DMS 273 (cell line): ENCODE measurements around the gene SLC1A3.

Experiments
- DNase-seq: peaks from one replicate; lab custom pipeline; 2025; ENCODE audit not compliant: unreplicated experiment; lab: John Stamatoyannopoulos, UW

Gene SLC1A3

GRCh38 chr5:36599986-36600779 lies 6.2 kb upstream of the SLC1A3 start:
- no peak for DNase-seq

- no peak for DNase-seq
These were observed 5.4 kb upstream of the SLC1A3 start for GRCh38 chr5:36600917-36601527.

- DNase-seq: peak; percentile 33
These were observed 3.6 kb upstream of the SLC1A3 start for GRCh38 chr5:36602704-36603321.

- no peak for DNase-seq
These were observed 1.2 kb upstream of the SLC1A3 start for GRCh38 chr5:36605241-36605640.

GRCh38 chr5:36606036-36606427 lies 374 bp upstream of the SLC1A3 start:
- DNase-seq: no peak

- DNase-seq: peak; percentile 86
These were observed 737 bp downstream of the SLC1A3 start for GRCh38 chr5:36607114-36607571.

- DNase-seq: peak; percentile 58
These were observed 1.7 kb downstream of the SLC1A3 start for GRCh38 chr5:36607838-36608783.

- DNase-seq: no peak
These were observed 4.2 kb downstream of the SLC1A3 start for GRCh38 chr5:36610621-36611020.

- no peak for DNase-seq
These were observed 5.3 kb downstream of the SLC1A3 start for GRCh38 chr5:36611520-36612274.

- no peak for DNase-seq
These were observed 6.8 kb downstream of the SLC1A3 start for GRCh38 chr5:36613241-36613640.

- no peak for DNase-seq
These were observed 7.6 kb downstream of the SLC1A3 start for GRCh38 chr5:36613771-36614656.

GRCh38 chr5:36614657-36615308 lies 8.4 kb downstream of the SLC1A3 start:
- DNase-seq: no peak

GRCh38 chr5:36619012-36619635 lies 12.7 kb downstream of the SLC1A3 start:
- DNase-seq: no peak

GRCh38 chr5:36621985-36622384 lies 15.6 kb downstream of the SLC1A3 start:
- no peak for DNase-seq

GRCh38 chr5:36623832-36624231 lies 17.4 kb downstream of the SLC1A3 start:
- DNase-seq: no peak

- DNase-seq: no peak
These were observed 17.9 kb downstream of the SLC1A3 start for GRCh38 chr5:36624277-36624676.

- no peak for DNase-seq
These were observed 22.3 kb downstream of the SLC1A3 start for GRCh38 chr5:36628695-36629094.

GRCh38 chr5:36629729-36630128 lies 23.3 kb downstream of the SLC1A3 start:
- DNase-seq: no peak
